AG10803 (cell line): ENCODE measurements around the gene CEP295NL.
"Not testable (repeated sequence)": the region's sequence is repeated elsewhere in the genome, so short reads cannot be mapped to it uniquely, and the experiment has no call there.

ENCODE experiments used
- DNase-seq: peaks from one replicate; pipeline ENCODE4 v3.0.0; 2010; ENCODE audit warnings: low read depth
- H3K4me3 ChIP-seq: 2 replicates; pipeline ENCODE4 v1.5.1; 2011; ENCODE audit warnings: mild to moderate bottlenecking, low read length, control low read depth
- TF ChIP-seq, protein P1 (sequence below): conservative IDR thresholded peaks from 2 replicates; pipeline ENCODE4 v1.5.1; 2011; ENCODE audit warnings: mild to moderate bottlenecking, low read length, control low read depth, inconsistent platforms

The CEP295NL gene

GRCh38 chr17:78891406-78892061 is 11.5 kb downstream of the CEP295NL start:
- TF ChIP-seq, protein P1, sequence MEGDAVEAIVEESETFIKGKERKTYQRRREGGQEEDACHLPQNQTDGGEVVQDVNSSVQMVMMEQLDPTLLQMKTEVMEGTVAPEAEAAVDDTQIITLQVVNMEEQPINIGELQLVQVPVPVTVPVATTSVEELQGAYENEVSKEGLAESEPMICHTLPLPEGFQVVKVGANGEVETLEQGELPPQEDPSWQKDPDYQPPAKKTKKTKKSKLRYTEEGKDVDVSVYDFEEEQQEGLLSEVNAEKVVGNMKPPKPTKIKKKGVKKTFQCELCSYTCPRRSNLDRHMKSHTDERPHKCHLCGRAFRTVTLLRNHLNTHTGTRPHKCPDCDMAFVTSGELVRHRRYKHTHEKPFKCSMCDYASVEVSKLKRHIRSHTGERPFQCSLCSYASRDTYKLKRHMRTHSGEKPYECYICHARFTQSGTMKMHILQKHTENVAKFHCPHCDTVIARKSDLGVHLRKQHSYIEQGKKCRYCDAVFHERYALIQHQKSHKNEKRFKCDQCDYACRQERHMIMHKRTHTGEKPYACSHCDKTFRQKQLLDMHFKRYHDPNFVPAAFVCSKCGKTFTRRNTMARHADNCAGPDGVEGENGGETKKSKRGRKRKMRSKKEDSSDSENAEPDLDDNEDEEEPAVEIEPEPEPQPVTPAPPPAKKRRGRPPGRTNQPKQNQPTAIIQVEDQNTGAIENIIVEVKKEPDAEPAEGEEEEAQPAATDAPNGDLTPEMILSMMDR: no peak
- no peak for DNase-seq
- H3K4me3 ChIP-seq: no peak overlapping the region

GRCh38 chr17:78890498-78890897 is 12.5 kb downstream of the CEP295NL start:
- no peak overlapping the region for H3K4me3 ChIP-seq
- DNase-seq: no peak

DNA sequence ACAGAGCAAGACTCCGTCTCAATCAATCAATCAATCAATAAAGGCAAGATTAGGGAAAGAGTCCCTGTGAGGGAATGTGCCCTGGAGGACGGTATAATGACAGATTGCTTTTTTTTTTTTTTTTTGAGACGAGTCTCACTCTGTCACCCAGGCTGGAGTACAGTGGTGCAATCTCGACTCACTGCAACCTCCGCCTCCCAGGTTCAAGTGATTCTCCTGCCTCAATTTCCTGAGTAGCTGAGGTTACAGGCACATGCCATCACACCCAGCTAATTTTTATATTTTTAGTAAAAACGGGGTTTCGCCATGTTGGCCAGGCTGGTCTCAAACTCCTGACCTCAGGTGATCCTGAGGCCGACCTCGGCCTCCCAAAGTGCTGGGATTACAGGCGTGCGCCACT is 12.9 kb downstream of the CEP295NL start:
- not testable (repeated sequence) for H3K4me3 ChIP-seq

More at GRCh38 chr17:78890498-78890897, 12.5 kb downstream of the CEP295NL start:
- TF ChIP-seq, protein P1: no peak

GRCh38 chr17:78889531-78889930 is 13.5 kb downstream of the CEP295NL start:
- DNase-seq: no peak
- TF ChIP-seq, protein P1: no peak
- H3K4me3 ChIP-seq: no peak overlapping the region

More for the DNA sequence above, 12.9 kb downstream of the CEP295NL start:
- DNase-seq: not testable (repeated sequence)

DNA sequence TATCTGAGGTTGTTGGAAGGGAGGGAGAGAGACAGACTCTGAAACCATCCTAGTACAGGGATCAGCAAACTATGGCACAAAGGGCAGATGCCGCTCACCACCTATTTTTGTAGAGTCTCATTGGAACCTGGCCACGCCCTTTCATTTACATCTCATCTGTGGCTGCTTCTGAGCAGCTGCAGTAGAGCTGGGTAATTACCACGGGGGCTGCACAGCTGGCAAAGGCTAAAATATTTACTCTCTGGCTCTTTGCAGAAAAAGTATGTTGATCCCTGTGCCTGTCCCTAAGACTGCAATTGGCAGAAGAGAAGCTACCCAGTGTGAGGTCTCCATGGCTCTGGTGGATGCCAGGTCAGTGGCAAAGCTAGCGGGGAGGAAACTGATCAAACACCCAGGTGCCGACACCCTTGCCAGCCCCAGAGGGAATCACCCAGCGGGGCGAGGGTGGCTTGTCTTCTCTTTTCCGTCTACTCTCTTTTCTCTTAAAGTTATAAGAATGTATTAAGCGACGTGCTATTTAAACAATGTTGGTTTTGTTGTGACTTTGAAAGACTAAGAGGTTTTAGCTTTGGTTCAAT is 14.0 kb downstream of the CEP295NL start:
- TF ChIP-seq, protein P1: no peak
- H3K4me3 ChIP-seq: no peak overlapping the region
- no peak for DNase-seq

DNA sequence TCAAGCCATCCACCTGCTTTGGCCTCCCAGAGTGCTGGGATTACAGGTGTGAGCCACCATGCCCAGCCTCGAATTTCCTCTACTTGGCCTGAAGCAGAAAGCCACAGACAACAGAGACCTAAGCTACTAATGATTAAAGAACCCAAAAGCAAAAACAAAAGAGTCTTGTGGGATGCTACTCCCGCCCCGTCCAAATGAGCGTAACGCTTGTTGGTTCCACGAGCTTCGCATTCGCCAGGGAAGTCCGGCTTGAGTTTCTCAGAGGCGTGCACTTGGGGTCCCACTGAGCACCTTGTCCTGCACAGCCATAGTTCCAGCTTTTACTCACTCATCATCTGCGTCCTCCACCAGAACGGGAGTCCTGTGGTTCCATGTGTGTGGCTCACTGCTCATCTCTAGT is 16.0 kb downstream of the CEP295NL start:
- DNase-seq: no peak
- H3K4me3 ChIP-seq: no peak overlapping the region
- TF ChIP-seq, protein P1: no peak

GRCh38 chr17:78885956-78886355 is 17.0 kb downstream of the CEP295NL start:
- no peak for DNase-seq
- TF ChIP-seq, protein P1: no peak
- H3K4me3 ChIP-seq: no peak overlapping the region
